ENCODE data around the gene MTHFD2L. TPM values are rescaled to one million over a fixed set of nuclear protein-coding genes. Genes with fewer than 3 reads are reported as not detected.
"Not testable (repeated sequence)": the region's sequence is repeated elsewhere in the genome, so short reads cannot be mapped to it uniquely, and the experiment has no call there.

Gene MTHFD2L
- total RNA-seq, 1 experiment from 2014 or later, result 8.4 TPM

DNA sequence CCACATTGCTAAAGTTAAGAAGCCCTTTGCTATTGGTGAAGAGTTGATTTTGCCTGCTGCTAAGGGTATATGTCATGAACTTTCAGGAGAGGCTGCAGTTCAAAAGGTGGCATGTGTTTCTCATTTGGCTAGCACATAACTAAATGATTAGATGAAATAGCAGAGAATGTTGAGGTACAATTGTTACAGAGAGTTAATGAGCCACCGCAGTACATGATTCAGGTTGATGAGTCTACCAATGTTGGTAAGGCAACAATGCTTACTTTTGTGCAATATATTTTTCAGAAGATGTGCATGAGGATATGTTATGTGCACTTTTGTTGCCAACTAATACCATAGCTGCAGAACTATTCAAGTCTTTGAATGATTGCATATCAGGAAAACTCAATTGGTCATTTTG, 37.8 kb upstream of the MTHFD2L start:
- DNase-seq (ENCODE audit: low read depth in 1 of 2, low spot score in 2 of 2), result no peak
- Histone ChIP-seq H3K9me3 (replicated peaks) (no peaks in the 10 kb centered on the region), H3K36me3 (no peaks in the 10 kb centered on the region), H3K4me1 (replicated peaks) (peaks cover 19% of the 10 kb centered on the region), H3K27me3 (replicated peaks) (no peaks in the 10 kb centered on the region), H3K4me3 (no peak overlapping the region), H3K27ac (no peak overlapping the region)

DNA sequence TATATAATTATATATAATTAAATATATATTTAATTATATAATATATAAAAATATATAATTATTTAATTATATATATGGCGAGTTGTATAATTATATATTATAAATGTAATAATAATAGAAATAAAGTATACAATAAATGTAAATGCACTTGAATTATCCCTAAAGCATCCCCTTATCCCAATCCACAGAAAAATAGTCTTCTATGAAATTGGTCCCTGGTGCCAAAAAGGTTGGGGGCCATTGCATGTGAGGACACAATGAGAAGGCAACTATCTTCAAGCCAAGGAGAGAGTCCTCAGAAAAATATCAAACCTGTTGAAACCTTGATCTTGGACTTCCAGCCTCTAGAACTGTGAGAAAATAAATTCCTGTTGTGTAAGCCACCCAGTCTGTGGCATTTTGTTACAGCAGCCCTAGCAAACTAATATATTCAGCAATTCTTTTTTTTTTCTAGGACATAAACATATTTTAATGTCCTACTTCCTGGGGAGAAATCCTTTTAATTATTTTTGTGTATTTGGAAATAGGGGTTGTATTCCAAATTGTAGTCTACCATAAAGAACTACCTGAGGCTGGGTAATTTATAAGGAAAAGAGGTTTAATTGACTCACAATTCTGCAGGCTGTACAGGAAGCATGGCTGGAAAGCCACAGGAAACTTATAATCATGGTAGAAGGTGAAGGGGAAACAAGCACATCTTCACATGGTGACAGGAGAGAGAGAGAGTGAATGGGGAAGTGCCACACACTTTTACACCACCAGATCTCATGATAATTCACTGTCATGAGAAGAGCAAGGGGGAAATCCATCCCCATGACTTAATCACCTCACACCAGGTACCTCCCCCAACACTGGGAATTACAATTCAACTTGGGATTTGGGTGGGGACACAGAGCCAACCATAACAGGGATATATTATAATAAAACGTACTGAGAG, 36.0 kb upstream of the MTHFD2L start:
- DNase-seq (ENCODE audit: low read depth in 1 of 2, low spot score in 2 of 2), result no peak
- no peaks in the 10 kb centered on the region for H3K36me3 ChIP-seq
- H3K27me3 ChIP-seq (replicated peaks), result no peaks in the 10 kb centered on the region
- peaks cover 10% of the 10 kb centered on the region for H3K4me1 ChIP-seq (replicated peaks)
- no peaks in the 10 kb centered on the region for H3K9me3 ChIP-seq (replicated peaks)
- no peak overlapping the region for H3K27ac ChIP-seq
- no peak overlapping the region for H3K4me3 ChIP-seq

DNA sequence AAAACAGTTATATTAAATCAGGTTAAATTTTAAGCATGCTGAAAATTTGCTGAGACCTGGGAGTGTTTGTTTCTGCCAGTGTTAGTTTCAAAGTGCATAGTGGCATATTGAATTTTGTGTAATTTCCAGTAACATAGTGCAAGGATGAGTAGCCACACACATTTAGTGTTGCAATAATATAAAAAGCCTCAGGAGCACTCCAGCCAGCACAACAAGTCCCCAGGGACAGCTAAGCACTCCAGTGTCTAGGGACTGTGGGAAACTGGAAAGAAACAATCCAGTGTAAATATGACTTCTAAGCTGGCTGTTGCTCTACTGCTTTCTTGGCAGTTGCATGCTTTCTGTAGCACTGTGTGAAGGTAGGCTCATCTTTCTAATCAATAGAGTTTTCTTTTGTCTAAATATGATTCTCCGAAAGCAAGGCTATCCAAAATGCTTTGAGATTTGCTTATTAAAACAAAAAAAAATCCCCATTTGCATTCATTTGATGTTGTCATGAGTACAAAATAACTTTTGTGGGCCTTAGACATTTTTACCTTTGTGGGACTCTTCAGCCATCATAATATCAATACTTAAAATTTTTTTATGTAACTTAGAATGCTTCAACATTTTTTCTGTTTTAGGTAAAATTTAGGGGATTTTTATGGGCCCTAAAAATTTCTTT, 34.7 kb upstream of the MTHFD2L start:
- peak in 1 of 2 experiments; percentile 29 for DNase-seq (ENCODE audit: low read depth in 1 of 2, low spot score in 2 of 2)
- Histone ChIP-seq H3K9me3 (replicated peaks) (no peaks in the 10 kb centered on the region), H3K27ac (no peak overlapping the region), H3K36me3 (no peaks in the 10 kb centered on the region), H3K4me1 (replicated peaks) (no peaks in the 10 kb centered on the region), H3K27me3 (replicated peaks) (no peaks in the 10 kb centered on the region), H3K4me3 (no peak overlapping the region)

DNA sequence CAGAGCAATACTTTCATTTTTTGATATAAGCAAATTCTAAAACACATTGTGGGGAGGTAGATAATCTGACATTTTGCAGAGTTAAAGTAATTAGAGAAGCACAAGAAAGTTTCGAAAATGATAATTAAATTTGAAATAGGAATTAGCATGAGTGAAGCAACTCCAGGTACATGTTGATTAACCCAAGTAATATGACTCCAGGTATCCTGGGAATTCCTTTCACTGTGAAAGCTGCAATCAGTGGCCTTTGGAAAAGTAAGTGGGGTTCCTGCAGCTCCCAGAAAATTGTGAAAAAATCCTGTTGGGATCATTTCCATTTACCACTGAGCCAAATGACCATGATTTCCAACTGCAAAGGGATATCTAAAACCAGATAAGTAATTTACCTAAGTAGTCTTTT, 32.9 kb upstream of the MTHFD2L start:
- Histone ChIP-seq H3K27ac (no peak overlapping the region), H3K4me1 (replicated peaks) (no peaks in the 10 kb centered on the region), H3K4me3 (no peak overlapping the region), H3K27me3 (replicated peaks) (no peaks in the 10 kb centered on the region), H3K36me3 (no peaks in the 10 kb centered on the region), H3K9me3 (replicated peaks) (no peaks in the 10 kb centered on the region)
- DNase-seq (ENCODE audit: low read depth in 1 of 2, low spot score in 2 of 2), result no peak

DNA sequence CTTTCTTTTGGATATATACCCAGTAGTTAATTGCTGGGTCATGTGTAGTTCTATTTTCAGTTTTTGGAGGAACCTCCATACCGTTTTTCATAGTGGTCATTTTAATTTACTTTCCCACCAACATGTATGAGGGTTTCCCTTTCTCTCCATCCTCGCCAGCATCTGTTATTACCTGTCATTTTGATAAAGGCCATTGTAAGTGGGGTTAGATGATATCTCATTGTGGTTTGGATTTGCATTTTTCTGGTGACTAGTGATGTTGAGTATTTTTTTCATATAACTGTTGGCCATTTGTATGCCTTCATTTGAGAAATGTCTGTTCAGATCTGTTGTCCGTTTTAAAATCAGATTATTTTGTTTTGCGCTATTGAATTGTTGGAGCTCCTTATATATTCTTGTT, 30.2 kb upstream of the MTHFD2L start:
- Histone ChIP-seq H3K4me1 (replicated peaks) (no peaks in the 10 kb centered on the region), H3K9me3 (replicated peaks) (no peaks in the 10 kb centered on the region), H3K36me3 (no peaks in the 10 kb centered on the region), H3K27ac (no peak overlapping the region), H3K27me3 (replicated peaks) (no peaks in the 10 kb centered on the region), H3K4me3 (no peak overlapping the region)
- DNase-seq (ENCODE audit: low read depth in 1 of 2, low spot score in 2 of 2), result no peak

DNA sequence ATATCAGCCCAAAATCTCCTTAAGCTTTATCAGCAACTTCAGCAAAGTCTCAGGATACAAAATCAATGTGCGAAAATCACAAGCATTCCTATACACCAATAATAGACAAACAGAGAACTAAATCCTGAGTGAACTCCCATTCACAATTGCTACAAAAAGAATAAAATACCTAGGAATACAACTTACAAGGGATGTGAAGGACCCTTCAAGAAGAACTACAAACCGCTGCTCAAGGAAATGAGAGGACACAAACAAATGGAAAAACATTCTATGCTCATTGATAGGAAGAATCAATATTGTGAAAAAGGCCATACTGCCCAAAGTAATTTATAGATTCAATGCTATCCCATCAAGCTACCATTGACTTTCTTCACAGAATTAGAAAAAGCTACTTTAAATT, 27.1 kb upstream of the MTHFD2L start:
- not testable (repeated sequence) for H3K36me3 ChIP-seq; H3K27ac ChIP-seq; H3K27me3 ChIP-seq (replicated peaks); H3K9me3 ChIP-seq (replicated peaks); DNase-seq (ENCODE audit: low read depth in 1 of 2, low spot score in 2 of 2); H3K4me3 ChIP-seq; H3K4me1 ChIP-seq (replicated peaks)

DNA sequence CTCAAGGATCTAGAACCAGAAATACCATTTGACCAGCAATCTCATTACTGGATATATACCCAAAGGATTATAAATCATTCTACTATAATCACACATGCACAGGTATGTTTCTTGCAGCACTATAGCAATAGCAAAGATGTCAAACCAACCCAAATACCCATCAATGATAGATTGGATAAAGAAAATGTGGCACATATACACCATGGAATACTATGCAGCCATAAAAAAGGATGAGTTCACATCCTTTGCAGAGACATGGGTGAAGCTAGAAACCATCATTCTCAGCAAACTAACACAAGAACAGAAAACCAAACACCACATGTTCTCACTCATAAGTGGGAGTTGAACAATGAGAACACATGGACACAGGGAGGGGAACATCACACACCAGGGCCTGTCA, 25.7 kb upstream of the MTHFD2L start:
- H3K4me3 ChIP-seq; H3K27ac ChIP-seq; H3K4me1 ChIP-seq (replicated peaks); H3K9me3 ChIP-seq (replicated peaks); H3K36me3 ChIP-seq; DNase-seq (ENCODE audit: low read depth in 1 of 2, low spot score in 2 of 2); H3K27me3 ChIP-seq (replicated peaks): not testable (repeated sequence)

DNA sequence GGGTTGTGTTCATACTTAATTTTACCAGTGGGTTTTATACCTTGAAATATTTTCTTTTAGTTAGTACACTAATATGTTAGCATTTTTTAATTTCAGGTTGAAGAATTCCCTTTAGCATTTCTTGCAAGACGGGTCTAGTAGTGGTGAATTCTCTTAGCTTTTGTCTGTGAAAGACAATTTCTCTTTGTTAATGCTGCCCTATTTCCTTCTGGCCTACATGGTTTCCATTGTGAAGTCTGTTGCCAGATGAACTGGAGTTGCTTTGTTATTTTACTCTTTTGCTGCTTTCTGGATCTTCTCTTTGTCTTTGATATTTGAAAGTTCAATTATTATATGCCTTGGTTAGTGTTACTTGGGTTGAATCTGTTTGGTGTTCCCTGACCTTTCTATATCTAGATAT, 25.0 kb upstream of the MTHFD2L start:
- no peak overlapping the region for H3K27ac ChIP-seq
- DNase-seq (ENCODE audit: low read depth in 1 of 2, low spot score in 2 of 2), result no peak
- no peaks in the 10 kb centered on the region for H3K9me3 ChIP-seq (replicated peaks)
- peaks cover 4% of the 10 kb centered on the region; the same call in 1 of the 2 replicates for H3K4me1 ChIP-seq (replicated peaks)
- no peaks in the 10 kb centered on the region for H3K36me3 ChIP-seq
- no peak overlapping the region for H3K4me3 ChIP-seq
- H3K27me3 ChIP-seq (replicated peaks), result no peaks in the 10 kb centered on the region

DNA sequence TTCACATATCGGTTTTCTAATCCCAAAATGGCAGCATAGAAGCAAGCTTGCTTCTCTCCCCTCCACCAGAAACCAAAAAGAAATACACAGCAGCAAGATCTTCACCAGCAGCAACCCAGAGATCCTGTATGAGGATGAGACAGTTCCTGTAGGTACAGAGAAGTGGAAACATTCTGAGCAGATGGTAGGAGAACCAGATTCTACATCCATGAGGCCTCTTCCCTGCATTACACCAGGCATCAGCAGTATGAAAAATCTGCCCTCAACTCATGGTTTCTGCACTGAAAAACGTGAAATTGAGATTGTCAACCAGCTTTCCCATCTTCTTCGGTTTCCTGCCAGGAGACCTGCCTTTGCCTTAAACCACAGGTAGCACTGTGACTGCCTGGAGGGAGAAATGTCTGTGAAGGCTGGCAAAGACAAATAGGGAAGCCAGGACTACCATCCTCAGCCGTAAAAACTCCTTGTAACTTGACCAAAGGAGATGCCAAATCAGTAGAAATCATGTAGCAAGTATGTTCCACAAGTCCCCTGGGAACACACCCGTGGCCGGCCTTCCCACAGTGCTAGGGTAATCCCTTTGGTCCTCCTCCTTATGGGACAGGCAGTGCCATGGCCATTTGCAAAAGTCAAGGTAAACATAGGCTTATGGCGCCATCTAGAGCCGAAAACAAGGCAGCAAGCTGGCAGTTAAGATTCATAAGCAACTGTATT, 24.0 kb upstream of the MTHFD2L start:
- H3K27me3 ChIP-seq (replicated peaks), result no peaks in the 10 kb centered on the region
- no peak overlapping the region for H3K4me3 ChIP-seq
- H3K36me3 ChIP-seq, result no peaks in the 10 kb centered on the region
- H3K9me3 ChIP-seq (replicated peaks), result no peaks in the 10 kb centered on the region
- no peak overlapping the region for H3K27ac ChIP-seq
- peak; percentile 65 to 79 for DNase-seq (ENCODE audit: low read depth in 1 of 2, low spot score in 2 of 2)
- H3K4me1 ChIP-seq (replicated peaks), result peaks cover 4% of the 10 kb centered on the region; the same call in 1 of the 2 replicates

DNA sequence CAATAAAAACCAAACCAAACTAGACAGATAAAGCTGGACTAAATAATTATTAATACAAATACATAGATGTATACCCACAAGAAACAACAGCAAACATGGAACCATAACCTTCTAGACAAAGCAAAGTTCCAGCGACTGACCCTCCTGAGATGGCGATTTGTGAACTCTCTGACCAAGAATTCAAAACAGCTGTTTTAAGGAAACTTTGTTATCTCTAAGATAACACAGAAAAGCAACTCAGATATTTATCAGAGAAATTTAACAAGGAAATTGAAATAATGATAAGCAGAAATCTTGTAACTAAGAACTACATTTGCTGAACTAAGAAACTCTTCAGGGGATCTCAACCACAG, 23.4 kb upstream of the MTHFD2L start:
- H3K27me3 ChIP-seq (replicated peaks), result no peaks in the 10 kb centered on the region
- no peaks in the 10 kb centered on the region for H3K9me3 ChIP-seq (replicated peaks)
- no peak for DNase-seq (ENCODE audit: low read depth in 1 of 2, low spot score in 2 of 2)

DNA sequence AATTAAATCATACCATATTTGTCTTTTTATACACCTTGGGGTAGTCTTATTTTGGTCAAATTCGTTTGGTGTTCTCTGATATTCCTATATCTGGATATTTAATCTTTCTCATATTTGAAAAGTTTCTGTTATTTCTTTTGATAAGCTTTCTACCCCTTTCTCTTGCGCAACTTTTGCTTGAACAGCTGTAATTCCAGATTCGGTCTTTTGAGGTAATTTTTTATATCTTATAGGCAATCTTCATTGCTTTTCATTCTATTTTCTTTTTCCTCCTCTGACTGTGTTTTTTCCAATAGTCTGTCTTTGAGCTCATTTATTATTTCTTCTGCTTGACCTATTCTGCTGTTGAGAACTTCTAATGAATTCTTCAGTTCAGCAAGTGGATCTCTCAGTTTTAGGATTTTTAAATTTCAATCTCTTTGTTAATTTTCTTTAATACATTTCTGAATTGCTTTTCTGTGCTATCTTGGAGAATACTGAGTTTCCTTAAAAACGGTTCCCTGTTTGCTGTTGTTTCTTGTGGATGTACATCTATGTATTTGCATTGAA, 11.3 kb upstream of the MTHFD2L start:
- Histone ChIP-seq H3K27ac (no peak overlapping the region), H3K36me3 (no peaks in the 10 kb centered on the region), H3K27me3 (replicated peaks) (peaks cover 2% of the 10 kb centered on the region; the same call in 1 of the 2 replicates), H3K4me3 (no peak overlapping the region), H3K4me1 (replicated peaks) (no peaks in the 10 kb centered on the region), H3K9me3 (replicated peaks) (no peaks in the 10 kb centered on the region)
- no peak for DNase-seq (ENCODE audit: low read depth in 1 of 2, low spot score in 2 of 2)

More for the DNA sequence above, 23.4 kb upstream of the MTHFD2L start:
- H3K27ac ChIP-seq, result no peak overlapping the region
- no peak overlapping the region for H3K4me3 ChIP-seq
- no peaks in the 10 kb centered on the region for H3K36me3 ChIP-seq
- peaks cover 4% of the 10 kb centered on the region; the same call in 1 of the 2 replicates for H3K4me1 ChIP-seq (replicated peaks)

DNA sequence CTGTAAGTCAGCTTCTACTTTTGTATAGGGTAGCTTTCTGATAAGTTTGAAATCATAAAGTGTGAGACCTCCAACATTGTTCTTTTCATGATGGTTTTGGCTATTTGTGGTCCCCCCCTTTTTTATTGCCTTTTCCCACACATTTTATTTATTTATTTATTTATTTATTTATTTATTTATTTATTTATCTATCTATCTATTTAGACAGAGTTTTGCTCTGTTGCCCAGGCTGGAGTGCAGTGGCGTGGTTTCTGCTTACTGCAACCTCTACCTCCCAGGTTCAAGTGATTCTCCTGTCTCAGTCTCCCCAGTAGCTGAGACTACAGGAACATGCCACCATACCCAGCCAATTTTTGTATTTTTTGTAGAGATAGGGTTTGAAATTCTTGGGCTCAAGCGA, 9.7 kb upstream of the MTHFD2L start:
- H3K9me3 ChIP-seq (replicated peaks), result no peaks in the 10 kb centered on the region
- H3K36me3 ChIP-seq, result no peaks in the 10 kb centered on the region
- no peak overlapping the region for H3K4me3 ChIP-seq
- H3K27me3 ChIP-seq (replicated peaks), result no peaks in the 10 kb centered on the region; the same call in 1 of the 2 replicates
- H3K4me1 ChIP-seq (replicated peaks), result no peaks in the 10 kb centered on the region
- no peak for DNase-seq (ENCODE audit: low read depth in 1 of 2, low spot score in 2 of 2)
- H3K27ac ChIP-seq, result no peak overlapping the region

DNA sequence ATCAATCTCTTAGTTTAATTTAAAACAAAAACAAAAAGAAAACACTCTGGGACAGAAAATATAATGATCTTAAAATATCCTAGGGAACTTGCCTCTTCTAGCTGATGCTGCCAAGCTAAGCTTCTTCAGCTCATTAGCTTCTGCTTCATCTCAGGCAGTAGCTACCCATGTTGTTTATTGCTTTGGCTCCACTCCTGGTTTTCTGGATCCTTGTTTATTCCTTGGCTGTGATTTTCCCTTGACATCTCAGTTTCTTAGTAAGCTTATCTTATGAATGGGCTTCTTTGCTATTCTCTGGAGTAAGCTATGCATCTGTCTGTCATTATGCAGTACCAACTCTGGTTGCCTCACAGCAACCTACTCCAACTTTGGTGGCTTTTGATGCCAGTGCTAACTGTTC, 5.1 kb upstream of the MTHFD2L start:
- H3K4me1 ChIP-seq (replicated peaks), result peaks cover 6% of the 10 kb centered on the region
- H3K36me3 ChIP-seq, result no peaks in the 10 kb centered on the region
- no peak overlapping the region for H3K27ac ChIP-seq
- DNase-seq (ENCODE audit: low read depth in 1 of 2, low spot score in 2 of 2), result no peak
- peaks cover 3% of the 10 kb centered on the region; the same call in 1 of the 2 replicates for H3K27me3 ChIP-seq (replicated peaks)
- no peaks in the 10 kb centered on the region for H3K9me3 ChIP-seq (replicated peaks)
- H3K4me3 ChIP-seq, result no peak overlapping the region

Data from SJSA1 (cell line).